Activated CD4-positive, alpha-beta T cell treated with anti-CD3 and anti-CD28 coated beads for 4 hours (primary cell): ENCODE data around the gene MGAT4D.
"Not testable (repeated sequence)": the region's sequence is repeated elsewhere in the genome, so short reads cannot be mapped to it uniquely, and the experiment has no call there.

Source experiments
- DNase-seq, 2 donors: peaks; one replicate each; pipeline ENCODE4 v3.0.0-alpha.2; 2020

Gene MGAT4D

DNA sequence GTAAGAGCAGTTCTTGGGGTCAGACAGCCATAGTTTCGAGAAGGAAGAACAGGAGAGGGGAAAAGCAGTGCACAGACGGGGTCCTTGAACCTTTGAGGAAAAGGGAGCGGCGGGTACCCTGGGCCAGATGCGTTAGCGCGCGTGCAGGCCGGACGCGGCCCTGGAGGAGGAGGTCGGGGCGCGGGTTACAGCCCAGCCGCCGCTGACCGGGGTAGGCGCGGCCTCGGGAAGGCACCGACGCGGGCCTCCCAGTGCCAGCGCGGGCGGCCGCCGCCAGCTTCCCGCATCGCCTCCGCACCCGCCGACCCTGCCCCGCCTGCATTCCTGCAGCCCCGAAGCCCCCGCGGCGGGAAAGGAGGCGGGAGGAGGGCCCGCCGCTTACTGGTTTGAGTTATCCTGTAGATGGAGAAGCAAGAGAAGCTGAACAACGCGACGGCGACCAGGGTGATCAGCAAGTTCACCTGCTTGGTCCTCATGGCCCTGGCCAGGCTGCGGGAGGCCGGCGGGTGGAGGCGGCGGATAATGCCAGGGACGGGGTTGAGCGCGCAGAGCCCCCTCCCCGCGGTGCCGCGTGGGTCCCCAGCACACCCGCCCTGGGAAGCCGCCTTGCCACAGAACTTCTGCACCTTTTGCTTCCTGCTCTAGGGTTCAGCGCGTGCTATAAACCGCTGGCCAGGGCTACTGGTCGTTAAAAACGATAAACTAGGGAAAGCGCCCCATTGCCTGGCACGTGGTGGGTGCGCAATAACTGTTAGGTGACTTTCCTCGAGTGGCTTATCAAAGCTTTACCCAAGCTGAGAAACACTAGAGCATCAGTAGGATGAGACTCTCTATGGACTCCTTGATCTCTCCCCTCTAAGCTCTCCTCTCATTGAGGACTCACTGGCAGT is at the start of gene MGAT4D:
TSS of gene MGAT4D (minus strand) at position 547 of the 890 bp plus-strand sequence. CDS start at position 476, 71 bp downstream.
- DNase-seq = no peak

DNA sequence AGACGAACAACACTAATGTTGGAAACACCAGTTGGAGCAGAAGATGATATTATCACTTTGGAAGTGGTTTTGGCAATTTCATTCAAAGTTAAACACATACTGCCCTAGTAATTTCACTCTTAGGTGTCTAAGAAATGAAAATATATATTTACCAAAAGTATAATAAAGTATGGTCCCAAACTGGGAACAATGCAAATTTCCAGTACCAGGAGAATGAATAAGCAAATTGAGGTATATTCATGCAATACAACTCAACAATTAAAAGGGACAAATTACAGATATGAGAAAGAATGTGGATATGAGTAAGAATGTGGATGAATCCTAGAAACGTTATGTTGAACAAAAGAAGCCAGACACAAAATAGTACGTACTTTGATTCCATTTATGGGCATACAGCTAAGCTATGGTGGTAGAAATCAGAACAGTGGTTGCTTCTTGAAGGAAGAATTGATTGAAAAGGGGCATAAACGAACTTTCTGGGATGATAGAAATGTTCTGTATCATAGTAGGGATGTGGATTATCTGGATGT is 35.9 kb upstream of the MGAT4D start:
- no peak for DNase-seq

DNA sequence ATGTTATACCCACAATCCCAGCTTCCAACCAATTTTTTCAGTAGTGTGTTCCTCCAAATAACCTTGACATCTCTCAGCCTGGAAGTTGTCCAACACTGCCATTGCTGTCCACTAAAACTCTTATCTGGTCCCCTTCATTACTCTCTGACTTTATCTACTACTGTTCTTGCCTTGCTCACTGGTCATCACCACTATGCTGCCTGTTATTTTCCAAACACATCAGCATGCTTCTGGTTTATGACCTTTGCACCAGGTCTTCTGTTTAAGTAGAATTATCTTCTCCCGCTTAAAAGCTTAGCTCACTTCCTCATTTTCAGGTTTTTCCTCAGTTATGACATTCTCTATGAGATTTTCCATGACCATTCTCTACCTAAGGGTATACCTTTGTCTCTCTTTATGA is 31.3 kb upstream of the MGAT4D start:
- no peak for DNase-seq

DNA sequence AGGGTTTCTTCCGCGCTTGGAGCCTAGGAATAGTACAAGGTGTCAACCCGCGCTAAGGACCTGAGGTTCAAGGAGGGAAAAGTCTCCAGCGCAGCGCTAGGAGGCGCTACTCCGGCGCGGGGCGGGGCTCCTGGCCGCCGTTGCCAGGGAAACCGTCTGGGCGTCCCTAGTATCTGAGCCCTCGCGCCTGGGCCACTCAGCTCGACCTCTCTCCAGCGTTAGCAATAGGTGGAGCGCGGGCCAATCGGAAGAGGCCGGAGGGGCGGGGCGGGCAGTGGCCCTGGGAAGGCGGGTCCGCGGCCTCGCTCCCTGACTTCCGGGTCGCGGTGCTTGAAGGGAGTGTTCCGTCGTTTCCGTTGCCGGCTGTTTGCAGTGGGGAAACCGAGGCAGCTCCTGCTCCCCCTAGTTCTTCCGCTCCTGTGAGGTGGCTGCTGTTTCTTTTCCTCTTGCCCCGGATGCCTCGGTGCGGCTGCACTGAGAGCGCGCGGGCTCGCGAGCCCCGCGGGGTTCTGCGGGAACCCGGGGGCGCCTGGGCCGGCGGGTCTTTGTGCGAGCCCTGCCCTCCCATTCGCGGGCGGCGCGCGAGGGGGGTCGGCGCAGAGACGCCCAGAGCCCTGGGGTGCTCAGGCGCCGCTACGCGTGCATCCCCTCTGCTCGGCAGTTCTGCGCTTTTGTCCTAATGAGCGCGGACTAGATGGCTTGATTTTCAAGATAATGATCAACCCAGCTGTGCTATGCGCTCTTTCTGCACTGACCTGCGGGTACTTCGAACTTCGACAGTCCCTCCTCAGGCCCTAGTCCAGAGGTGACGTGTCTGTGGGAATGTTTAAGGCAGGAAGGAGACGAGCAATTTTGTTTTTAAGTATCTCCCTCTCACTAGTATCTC is 26.0 kb upstream of the MGAT4D start, which contains the start of gene ELMOD2:
TSS of gene ELMOD2 (plus strand) at position 312 of the 886 bp plus-strand sequence. CDS start 1,261 bp downstream, outside the sequence.
- DNase-seq = peak; percentile 96 to 97

DNA sequence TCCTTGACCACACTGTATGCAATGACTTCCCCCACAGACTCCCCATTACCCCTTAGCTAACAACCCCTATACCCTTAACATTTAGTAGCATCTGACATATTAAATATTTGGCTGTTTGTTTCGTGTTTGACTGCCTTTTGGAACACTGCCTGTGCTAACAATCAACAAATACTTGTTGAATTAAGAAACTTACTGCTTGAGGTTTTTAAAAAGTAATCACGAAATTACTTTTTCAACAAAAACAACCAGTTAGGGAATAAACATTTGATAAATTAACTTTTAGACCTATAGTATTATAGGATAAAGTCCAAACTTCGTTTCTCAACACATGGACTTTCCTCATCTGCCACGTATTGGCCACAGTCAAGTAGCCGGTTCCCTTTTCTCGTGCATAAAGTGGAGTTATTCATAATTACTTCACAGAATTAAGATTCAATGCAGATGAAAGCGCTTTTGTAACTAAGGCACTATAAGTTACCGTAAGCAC is 25.3 kb upstream of the MGAT4D start:
- no peak for DNase-seq

DNA sequence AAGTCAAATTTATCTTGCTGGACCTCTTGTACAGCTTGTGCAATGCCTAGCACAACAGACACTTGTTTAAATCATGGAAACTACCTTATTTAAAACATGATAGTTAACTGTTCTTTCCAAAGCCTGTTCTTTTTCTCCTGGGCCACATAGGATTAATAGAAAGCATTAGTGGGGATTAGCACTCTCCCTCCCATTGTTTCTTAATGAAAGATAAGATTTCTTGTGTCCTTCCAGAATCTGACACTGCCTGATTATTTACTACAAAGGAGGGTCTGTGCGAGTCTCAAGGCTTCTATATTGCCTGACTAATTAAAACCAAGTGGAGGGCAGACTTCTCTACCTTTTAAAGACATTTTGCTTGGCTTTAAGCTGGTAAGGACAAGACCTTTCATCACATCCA is 17.3 kb upstream of the MGAT4D start:
- no peak for DNase-seq

DNA sequence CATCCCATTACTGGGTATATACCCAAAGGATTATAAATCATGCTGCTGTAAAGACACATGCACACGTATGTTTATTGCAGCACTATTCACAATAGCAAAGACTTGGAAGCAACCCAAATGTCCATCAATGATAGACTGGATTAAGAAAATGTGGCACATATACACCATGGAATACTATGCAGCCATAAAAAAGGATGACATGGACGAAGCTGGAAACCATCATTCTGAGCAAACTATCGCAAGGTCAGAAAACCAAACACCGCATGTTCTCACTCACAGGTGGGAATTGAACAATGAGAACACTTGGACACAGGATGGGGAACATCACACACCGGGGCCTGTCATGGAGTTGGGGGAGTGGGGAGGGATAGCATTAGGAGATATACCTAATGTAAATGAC is 15.7 kb upstream of the MGAT4D start:
- not testable (repeated sequence) for DNase-seq

DNA sequence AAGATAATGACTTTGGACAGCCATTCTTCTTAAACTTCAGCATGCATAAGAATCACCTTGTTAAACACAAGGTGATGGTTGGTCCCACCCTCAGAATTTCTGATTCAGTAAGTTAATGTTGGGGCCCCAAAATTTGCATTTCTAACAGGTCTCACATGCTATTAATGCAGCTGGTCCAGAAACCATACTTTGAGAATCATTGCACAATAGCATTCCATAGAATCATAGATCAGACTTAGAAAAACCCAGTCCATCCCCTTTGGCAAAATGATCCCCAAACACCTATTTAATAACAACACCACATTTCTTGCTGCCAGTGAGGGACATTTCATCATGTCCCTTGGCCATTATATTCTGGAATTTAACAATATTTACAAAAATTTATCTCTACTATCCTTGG is 6.2 kb upstream of the MGAT4D start:
- DNase-seq = no peak

DNA sequence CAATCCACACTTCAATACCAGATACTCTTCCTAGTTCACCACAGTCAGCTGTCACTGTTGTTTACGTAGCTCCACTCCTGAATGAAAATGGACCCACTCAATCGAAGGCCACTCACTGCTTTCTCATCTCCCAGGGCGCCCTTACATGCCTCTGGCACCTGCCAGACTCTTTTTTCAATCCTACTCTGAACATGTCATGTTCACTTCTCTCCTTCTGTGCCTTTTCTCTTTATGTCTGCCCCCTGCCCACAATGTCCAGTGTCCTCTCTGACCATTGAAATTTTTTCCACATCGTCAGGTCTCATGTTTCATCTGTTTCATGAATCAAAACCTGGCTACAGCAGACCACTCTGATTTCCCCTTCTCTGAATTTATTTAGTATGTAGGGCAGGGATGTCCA is 1.3 kb upstream of the MGAT4D start:
- DNase-seq = no peak

DNA sequence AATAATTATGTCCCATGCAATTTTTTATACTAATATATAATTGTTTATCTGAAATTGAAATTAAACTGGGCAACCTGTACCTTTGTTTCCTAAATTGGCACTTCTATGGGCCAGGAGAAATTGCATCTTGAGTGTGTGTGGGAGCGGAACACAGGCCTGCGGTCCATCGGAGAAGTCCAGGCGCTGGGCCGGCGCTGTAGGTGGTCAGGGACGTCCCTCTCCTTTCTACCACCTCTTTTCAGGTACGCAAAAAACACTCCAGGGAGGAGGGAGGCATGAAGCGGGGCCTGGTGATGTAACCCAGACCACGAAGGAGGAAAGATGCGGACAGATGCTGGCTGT is 717 bp downstream of the MGAT4D start:
- DNase-seq = no peak

DNA sequence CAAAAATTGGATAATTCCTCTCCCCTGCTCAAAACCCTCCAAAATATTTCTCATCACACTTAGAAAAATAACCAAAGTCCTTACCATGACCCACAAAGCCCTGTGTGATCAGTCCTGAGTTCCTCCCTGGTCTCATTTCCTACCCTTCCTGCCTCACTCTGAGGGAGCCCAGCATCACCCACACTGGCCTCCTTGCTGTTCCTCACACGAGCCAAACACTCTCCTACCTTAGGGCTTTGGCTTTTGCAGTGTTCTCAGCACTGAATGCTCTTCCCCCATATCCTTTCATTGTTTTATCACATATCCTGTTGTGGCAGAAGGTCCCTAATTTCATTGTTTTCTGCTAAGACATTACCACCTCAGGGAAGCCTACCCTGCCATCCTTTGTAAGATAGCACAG is 12.2 kb downstream of the MGAT4D start:
- DNase-seq = no peak

DNA sequence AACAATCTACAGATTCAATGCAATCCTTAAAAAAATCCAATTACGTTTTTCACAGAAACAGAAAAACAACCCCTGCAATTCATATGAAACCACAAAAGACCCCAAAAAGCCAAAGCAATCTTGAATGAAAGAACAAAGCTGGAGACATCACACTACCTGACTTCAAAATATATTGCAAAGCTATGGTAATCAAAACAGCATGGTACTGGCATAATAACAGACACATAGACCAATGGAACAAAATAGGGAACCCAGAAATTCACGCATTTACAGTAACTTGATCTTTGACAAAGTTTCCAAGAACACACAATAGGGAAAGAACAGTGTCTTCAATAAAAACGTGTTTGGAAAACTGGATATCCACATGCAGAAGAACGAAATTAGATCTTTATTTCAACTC is 14.6 kb downstream of the MGAT4D start:
- DNase-seq = no peak

DNA sequence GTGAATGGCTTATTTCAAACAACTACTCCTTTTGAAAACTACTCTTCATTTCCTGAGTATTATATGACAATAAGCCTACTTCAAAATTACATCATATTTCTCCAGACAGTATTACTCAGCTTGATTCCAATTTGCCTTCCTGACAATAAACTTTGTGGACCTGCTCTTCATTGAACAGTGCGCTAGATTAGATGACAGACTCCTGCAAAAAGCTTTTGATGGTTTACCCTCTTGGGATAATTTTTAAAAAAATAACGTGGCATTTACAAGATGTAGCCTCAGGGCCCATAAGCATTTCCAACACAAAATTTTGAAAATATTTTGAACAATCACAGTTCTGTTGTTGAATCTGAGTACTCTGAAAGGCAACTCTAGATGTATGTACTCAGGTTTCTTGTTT is 25.9 kb downstream of the MGAT4D start:
- no peak for DNase-seq

DNA sequence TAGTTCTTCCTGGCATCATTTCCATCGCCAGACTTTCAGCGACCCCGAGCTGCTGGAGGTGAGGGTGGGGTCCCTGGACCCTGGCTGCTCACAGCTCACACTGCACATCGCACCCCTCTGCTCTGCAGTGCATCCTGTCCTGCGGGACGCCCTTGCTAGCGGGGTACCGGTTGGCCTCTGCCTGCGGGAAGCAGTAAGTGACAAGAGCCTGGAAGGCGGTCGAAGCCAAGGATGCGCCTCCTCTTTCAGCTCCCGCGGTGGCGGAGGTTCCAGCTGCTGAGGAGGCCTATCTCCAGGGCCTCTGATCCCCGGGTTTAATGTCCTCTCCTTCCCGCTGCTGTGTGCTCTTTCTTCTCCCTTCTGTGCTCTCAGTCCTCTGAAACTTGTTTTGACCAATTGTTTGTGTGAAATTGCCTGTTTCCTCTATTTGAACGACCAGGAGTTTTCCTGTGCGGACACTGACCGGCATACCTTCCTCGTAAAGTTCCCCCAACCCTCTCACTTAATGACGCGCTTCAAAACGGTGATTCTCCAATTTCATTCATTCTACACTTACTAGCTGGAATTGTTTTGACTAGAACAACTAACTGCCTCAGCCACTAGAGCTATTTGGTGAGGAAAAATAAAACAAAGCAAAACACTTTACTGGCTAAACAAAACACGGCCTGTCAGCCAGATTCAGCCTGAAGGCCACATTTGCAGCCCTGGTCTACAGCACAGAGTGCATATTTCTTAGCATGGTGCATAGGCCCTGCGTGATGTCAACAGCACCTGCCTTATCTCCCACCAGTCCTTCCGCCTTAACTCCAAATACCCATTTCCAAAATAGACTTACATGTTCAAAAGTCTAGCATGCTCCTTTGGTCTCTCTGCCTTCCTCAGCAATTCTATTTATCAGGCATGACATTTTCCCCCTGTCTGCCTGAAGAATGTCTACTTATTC is 28.0 kb downstream of the MGAT4D start:
- DNase-seq = no peak

DNA sequence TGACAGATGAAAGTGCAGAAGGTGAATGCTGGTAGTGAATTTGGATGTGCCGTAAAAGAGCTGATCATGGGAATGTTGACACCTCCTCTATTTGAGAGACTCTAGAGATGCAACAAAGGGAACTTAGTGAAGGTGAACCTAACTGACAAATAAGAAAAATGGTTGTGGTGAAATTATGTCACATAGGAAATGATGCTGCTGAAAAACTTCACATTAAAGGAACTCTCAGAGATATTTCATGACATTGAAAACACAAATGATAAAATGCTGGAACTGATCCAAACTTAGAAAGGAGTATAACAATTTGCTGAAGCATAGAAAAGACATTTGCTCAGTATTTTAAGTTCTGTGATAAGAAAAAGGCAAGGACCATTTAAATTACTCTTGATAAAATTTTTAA is 31.9 kb downstream of the MGAT4D start:
- no peak for DNase-seq

DNA sequence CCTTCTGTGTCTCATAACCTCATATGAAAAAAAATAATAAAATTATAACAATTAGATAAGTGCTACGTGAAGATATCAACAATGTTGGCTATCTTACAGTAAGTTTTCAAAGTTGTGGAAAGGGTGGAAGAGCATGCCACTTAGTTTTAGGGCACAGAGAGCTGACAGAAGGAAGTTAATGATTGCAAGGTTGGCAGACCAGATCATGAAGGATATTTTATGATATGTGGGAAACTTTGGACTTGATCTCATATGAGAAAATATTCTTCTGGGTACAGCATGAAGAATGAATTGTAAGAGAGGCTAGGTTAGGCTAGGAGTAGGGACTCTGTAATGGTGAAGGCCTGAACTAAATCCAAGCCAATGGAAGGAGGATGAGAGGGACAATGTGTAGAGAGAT is 34.5 kb downstream of the MGAT4D start:
- DNase-seq = no peak

DNA sequence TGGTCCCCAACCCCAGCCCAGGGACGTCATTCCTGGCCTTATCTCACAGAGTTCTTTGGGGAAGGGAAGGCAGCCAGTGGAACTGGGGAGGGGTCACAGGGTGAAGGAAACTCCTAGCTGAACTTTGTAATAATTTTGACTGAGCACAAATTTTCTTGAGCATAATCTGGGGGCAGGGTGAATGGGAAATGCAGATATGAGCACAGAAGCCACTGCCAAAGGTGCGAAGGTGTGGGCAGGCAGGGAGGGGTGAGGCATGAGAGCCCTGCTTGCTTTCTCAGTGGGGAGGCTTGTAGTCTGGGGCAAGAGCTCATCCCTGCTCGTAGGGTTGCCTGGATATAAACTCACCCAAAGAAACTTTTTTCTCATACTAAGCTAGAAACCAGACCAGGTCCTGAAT is 34.9 kb downstream of the MGAT4D start:
- DNase-seq = no peak

DNA sequence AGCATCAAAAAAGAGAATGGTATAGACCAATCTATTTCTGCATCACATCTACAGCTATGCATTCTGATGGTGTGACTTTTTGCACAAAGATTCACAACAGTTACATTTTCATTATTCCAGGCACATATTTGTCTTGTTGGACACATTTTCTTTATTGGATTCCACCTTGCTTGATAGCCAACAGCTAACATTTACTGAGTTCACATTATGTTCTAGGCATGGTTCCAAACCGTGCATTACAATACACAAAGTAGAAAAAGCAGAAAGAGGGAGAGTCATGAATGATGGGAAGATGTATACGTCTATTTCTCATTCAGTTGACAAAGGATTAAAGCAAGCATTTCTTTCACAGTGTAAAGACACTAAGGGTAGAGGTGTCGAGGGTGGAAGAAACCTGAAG is 47.7 kb downstream of the MGAT4D start:
- no peak for DNase-seq

DNA sequence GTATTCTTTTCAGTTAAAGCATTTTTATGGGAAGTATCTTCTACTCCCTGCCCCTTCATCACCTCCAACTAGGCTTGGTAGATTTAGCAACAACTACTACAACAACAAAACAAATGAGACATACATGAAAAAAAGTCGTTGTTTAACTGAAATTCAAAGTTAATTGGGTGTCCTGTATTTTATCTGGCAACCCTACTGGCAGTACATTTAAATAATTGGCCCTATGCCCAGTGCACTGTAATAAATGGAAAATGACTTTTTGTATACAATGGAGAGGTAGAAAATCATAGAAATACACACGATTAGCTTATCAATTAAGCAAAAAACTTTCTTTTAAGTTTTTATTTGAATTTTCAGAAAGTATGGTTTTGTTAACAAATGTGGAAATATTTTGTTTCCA is 49.3 kb downstream of the MGAT4D start:
- DNase-seq = no peak

DNA sequence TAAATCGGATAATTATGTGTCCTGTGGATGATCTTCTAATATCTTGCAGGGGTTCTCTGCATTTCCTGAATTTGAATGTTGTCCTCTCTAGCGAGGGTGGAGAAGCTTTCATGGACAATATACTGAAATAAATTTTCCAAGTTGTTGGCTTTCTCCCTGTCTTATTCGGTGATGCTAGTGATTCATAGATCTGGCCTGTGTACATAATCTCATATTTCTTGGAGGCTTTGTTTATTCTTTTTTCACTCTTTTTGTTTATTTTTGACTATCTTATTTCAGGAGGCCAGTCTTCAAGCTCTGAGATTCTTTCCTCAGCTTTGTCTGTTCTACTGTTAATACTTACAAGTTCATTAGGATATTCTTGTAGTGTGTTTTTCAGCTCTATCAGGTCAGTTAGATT is 49.9 kb downstream of the MGAT4D start:
- no peak for DNase-seq

DNA sequence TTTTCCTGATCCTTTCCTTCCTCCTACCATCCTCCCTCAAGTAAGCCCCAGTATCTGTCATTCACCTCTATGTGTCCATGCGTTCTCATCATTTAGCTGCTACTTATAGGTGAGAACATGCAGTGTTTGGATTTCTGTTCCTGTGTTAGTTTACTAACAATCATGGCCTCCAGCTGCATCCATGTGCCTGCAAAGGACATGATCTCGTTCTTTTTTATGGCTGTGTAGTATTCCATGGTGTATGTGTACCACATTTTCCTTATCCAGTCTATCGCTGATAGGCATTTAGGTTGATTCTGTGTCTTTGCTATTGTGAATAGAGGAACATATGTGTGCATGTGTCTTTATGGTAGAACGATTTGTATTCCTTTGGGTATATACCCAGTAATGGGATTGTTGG is 53.7 kb downstream of the MGAT4D start:
- not testable (repeated sequence) for DNase-seq

DNA sequence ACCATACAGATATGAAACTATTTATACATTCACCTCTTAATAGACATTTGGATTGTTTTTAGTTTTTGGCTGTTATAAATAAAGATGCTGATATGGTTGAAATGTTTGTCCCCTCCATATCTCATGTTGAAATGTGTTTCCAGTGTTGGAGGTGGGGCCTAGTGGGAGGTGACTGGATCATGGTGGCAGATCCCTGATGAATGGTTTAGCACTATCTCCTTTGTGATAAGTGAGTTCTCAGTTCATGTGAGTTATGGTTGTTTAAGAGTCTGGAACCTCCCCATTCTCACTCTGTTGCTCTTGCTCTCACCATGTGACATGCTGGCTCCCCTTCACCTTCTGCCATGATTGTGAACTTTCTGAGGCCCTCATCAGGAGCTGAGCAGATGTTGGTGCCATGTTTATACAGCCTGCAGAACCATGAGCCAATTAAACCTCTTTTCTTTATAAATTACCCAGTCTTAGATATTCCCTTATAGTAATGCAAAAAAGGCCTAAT is 58.4 kb downstream of the MGAT4D start:
- no peak for DNase-seq
